Measurements from ENCODE around the gene NEIL3. TPM values are rescaled to one million over a fixed set of nuclear protein-coding genes. Genes with fewer than 3 reads are reported as not detected.

NEIL3 gene
- total and polyA plus RNA-seq, 2 donors (not counting 1 experiment from before 2014, with no cell fraction given), result 0.15 TPM; not detected in 1

GRCh38 chr4:177408023-177408422 lies 98.3 kb downstream of the NEIL3 start:
- intact Hi-C loops (cut with micrococcal nuclease), result no loop called here
- H3K27me3 Mint-ChIP-seq, result peaks cover 7% of the 10 kb centered on the region
- H3K36me3 ChIP-seq (replicated peaks in 1 of 2; ENCODE audit: control extremely low read depth in 1 of 2, control insufficient read depth in 1 of 2, extremely low read depth in 1 of 2, insufficient read depth in 2 of 2, low read length in 1 of 2), result no peaks in the 10 kb centered on the region
- H3K9me3 ChIP-seq (ENCODE audit: control extremely low read depth in 1 of 3, control insufficient read depth in 2 of 3, insufficient read depth in 1 of 3, low read length in 2 of 3), result peaks cover 0 to 4% (median 0%) of the 10 kb centered on the region in 3 donors
- CTCF ChIA-PET, result no interaction called here
- TF ChIP-seq CTCF (IDR thresholded peaks at IDR 0.05) (no peak), EZH2 (IDR thresholded peaks at IDR 0.05; ENCODE audit: borderline replicate concordance, insufficient read depth, low read depth, low read length, poor library complexity, severe bottlenecking) (no peak)
- ATAC-seq (ENCODE audit: low read depth) (no peak), DNase-seq (no peak)
- POLR2A ChIA-PET, result no interaction called here
- no peak overlapping the region for H3K4me2 ChIP-seq (replicated peaks; ENCODE audit: low read depth, low read length, poor library complexity, severe bottlenecking)
- no peaks in the 10 kb centered on the region for H3K79me2 ChIP-seq (ENCODE audit: control insufficient read depth, insufficient read depth, low read length)
- H3K9ac ChIP-seq (ENCODE audit: low read length), result no peak overlapping the region
- H3K9me3 Mint-ChIP-seq (ENCODE audit: insufficient read depth), result no peaks in the 10 kb centered on the region
- 98% methylated on average over 21 of the region's 25 CpGs for WGBS (ENCODE audit: insufficient coverage)
- H2AFZ ChIP-seq (ENCODE audit: insufficient read depth, low read depth, low read length, poor library complexity, severe bottlenecking), result no peak overlapping the region
- H3K27ac Mint-ChIP-seq, result no peak overlapping the region
- no peak overlapping the region for H3K27ac ChIP-seq (ENCODE audit: low read length in 2 of 2)
- no peaks in the 10 kb centered on the region for H4K20me1 ChIP-seq (ENCODE audit: control insufficient read depth, insufficient read depth, low read length, poor library complexity, severe bottlenecking)
- no peaks in the 10 kb centered on the region for H3K27me3 ChIP-seq (replicated peaks in 1 of 4; ENCODE audit: control extremely low read depth in 1 of 4, control insufficient read depth in 3 of 4, insufficient read depth in 4 of 4, low read length in 3 of 4)
- H3K4me3 Mint-ChIP-seq, result no peak overlapping the region
- no peaks in the 10 kb centered on the region for H3K4me1 ChIP-seq (ENCODE audit: control insufficient read depth in 2 of 2, insufficient read depth in 2 of 2, low read length in 2 of 2)
- H3K4me1 Mint-ChIP-seq, result no peaks in the 10 kb centered on the region
- no peak overlapping the region for H3K4me3 ChIP-seq (ENCODE audit: control extremely low read depth in 1 of 5, extremely low read depth in 1 of 5, insufficient read depth in 1 of 5, low read depth in 2 of 5, low read length in 4 of 5)

- Mint-ChIP-seq H3K27me3 (peaks cover 4% of the 10 kb centered on the region), H3K4me1 (no peaks in the 10 kb centered on the region), H3K4me3 (no peak overlapping the region), H3K9me3 (ENCODE audit: insufficient read depth) (no peaks in the 10 kb centered on the region), H3K27ac (no peak overlapping the region)
- DNase-seq, result no peak
- Histone ChIP-seq H4K20me1 (ENCODE audit: control insufficient read depth, insufficient read depth, low read length, poor library complexity, severe bottlenecking) (no peaks in the 10 kb centered on the region), H3K4me3 (ENCODE audit: control extremely low read depth in 1 of 5, extremely low read depth in 1 of 5, insufficient read depth in 1 of 5, low read depth in 2 of 5, low read length in 4 of 5) (no peak overlapping the region), H3K27ac (ENCODE audit: low read length in 2 of 2) (no peak overlapping the region), H3K4me2 (replicated peaks; ENCODE audit: low read depth, low read length, poor library complexity, severe bottlenecking) (no peak overlapping the region), H3K4me1 (ENCODE audit: control insufficient read depth in 2 of 2, insufficient read depth in 2 of 2, low read length in 2 of 2) (no peaks in the 10 kb centered on the region), H3K36me3 (replicated peaks in 1 of 2; ENCODE audit: control extremely low read depth in 1 of 2, control insufficient read depth in 1 of 2, extremely low read depth in 1 of 2, insufficient read depth in 2 of 2, low read length in 1 of 2) (no peaks in the 10 kb centered on the region), H3K79me2 (ENCODE audit: control insufficient read depth, insufficient read depth, low read length) (no peaks in the 10 kb centered on the region), H3K9me3 (ENCODE audit: control extremely low read depth in 1 of 3, control insufficient read depth in 2 of 3, insufficient read depth in 1 of 3, low read length in 2 of 3) (peaks cover 0 to 4% (median 0%) of the 10 kb centered on the region in 3 donors), H3K9ac (ENCODE audit: low read length) (no peak overlapping the region), H2AFZ (ENCODE audit: insufficient read depth, low read depth, low read length, poor library complexity, severe bottlenecking) (no peak overlapping the region), H3K27me3 (replicated peaks in 1 of 4; ENCODE audit: control extremely low read depth in 1 of 4, control insufficient read depth in 3 of 4, insufficient read depth in 4 of 4, low read length in 3 of 4) (no peaks in the 10 kb centered on the region)
- no peak for TF ChIP-seq EZH2 (IDR thresholded peaks at IDR 0.05; ENCODE audit: borderline replicate concordance, insufficient read depth, low read depth, low read length, poor library complexity, severe bottlenecking)
- no peak for TF ChIP-seq CTCF (IDR thresholded peaks at IDR 0.05)
- CTCF ChIA-PET, result no interaction called here
- POLR2A ChIA-PET, result no interaction called here
- no peak for ATAC-seq (ENCODE audit: low read depth)
- intact Hi-C loops (cut with micrococcal nuclease), result no loop called here
Measured at GRCh38 chr4:177410566-177410965, 100.9 kb downstream of the NEIL3 start.
